Caco-2 (cell line): ENCODE results near the gene INPP4B. TPM values are rescaled to one million over a fixed set of nuclear protein-coding genes. Genes with fewer than 3 reads are reported as not detected.

Source experiments
- BruUV-seq: library from RNA; stranded (reverse); fragments of 400-500 nt; replicated peaks from 2 replicates; lab custom pipeline; 2021; lab: Mats Ljungman, UMichigan
- CTCF ChIA-PET: fragments of 300-600 bp; sonication (Branson Sonifier 250); formaldehyde crosslinking; loops from one replicate; lab custom pipeline; 2022; ENCODE audit warnings: antibody characterized with exemption; lab: Charles Lee
- POLR2A ChIA-PET: fragments of 300-600 bp; sonication (Branson Sonifier 250); formaldehyde crosslinking; loops from one replicate; lab custom pipeline; 2022; ENCODE audit warnings: antibody characterized with exemption; lab: Charles Lee
- DNase-seq, 2 experiments: peaks; one replicate each; pipeline versions ENCODE4 v3.0.0 to v3.0.0-alpha.2; 2020 to 2022
- H3K27me3 ChIP-seq: replicated peaks from 2 replicates; pipeline ENCODE4 v1.6.0; 2011; ENCODE audit warnings: low read length; ENCODE audit not compliant: control insufficient read depth, insufficient read depth
- H3K36me3 ChIP-seq: 2 replicates; pipeline ENCODE4 v1.5.1; 2011; ENCODE audit warnings: low read length; ENCODE audit not compliant: control insufficient read depth, insufficient read depth
- H3K4me1 ChIP-seq: fragments of 250-450 bp; sonication (Bioruptor Pico); 2 replicates; pipeline ENCODE4 v1.5.1; 2020; ENCODE audit warnings: mild to moderate bottlenecking
- H3K4me3 ChIP-seq: 2 replicates; pipeline ENCODE4 v1.5.1; 2011; ENCODE audit warnings: low read depth, mild to moderate bottlenecking, control low read depth, low read length
- H3K9me3 ChIP-seq: fragments of 250-450 bp; sonication (Bioruptor Pico); 2 replicates; pipeline ENCODE4 v1.5.1; 2020; ENCODE audit warnings: mild to moderate bottlenecking, moderate library complexity
- H3K27ac Mint-ChIP-seq: one replicate; pipeline ENCODE4 v1.8.0; 2022; ENCODE audit warnings: mixed read lengths; ENCODE audit not compliant: unreplicated experiment
- H3K27me3 Mint-ChIP-seq: one replicate; pipeline ENCODE4 v1.8.0; 2022; ENCODE audit warnings: mixed read lengths; ENCODE audit not compliant: insufficient read depth, unreplicated experiment
- H3K36me3 Mint-ChIP-seq: one replicate; pipeline ENCODE4 v1.8.0; 2022; ENCODE audit warnings: mild to moderate bottlenecking, mixed read lengths; ENCODE audit not compliant: insufficient read depth, unreplicated experiment
- H3K4me1 Mint-ChIP-seq: one replicate; pipeline ENCODE4 v1.8.0; 2022; ENCODE audit warnings: low read depth, mixed read lengths; ENCODE audit not compliant: unreplicated experiment
- H3K4me3 Mint-ChIP-seq: one replicate; pipeline ENCODE4 v1.8.0; 2022; ENCODE audit warnings: mild to moderate bottlenecking, moderate library complexity, mixed read lengths; ENCODE audit not compliant: unreplicated experiment
- H3K9me3 Mint-ChIP-seq: one replicate; pipeline ENCODE4 v1.8.0; 2022; ENCODE audit warnings: mixed read lengths; ENCODE audit not compliant: unreplicated experiment
- intact Hi-C: fragments of 100-400 bp; cut with micrococcal nuclease; formaldehyde crosslinking; loops from one replicate; pipeline ENCODE4 v1.10.0; 2022; ENCODE audit not compliant: unreplicated experiment
- total RNA-seq: library from RNA; stranded (reverse); gene quantifications from 2 replicates; pipeline ENCODE4 v1.2.3, GENCODE V29; 2022
- TF ChIP-seq, protein P1 (sequence below), 2 experiments: fragments of 200-600 bp in 1 of 2; IDR thresholded peaks; 1 replicate in 1 of 2; 2 replicates in 1 of 2; pipeline versions ENCODE4 v1.5.1 to v1.8.0; 2011 to 2022; ENCODE audit warnings: antibody characterized with exemption in 1 of 2, control low read depth in 1 of 2, inconsistent platforms in 1 of 2, low read depth in 1 of 2, low read length in 1 of 2, mild to moderate bottlenecking in 1 of 2, moderate library complexity in 1 of 2; ENCODE audit not compliant: insufficient read depth in 1 of 2, severe bottlenecking in 1 of 2, unreplicated experiment in 1 of 2

The INPP4B gene
- total RNA-seq, 1 experiment from 2014 or later = 10.3 TPM

DNA sequence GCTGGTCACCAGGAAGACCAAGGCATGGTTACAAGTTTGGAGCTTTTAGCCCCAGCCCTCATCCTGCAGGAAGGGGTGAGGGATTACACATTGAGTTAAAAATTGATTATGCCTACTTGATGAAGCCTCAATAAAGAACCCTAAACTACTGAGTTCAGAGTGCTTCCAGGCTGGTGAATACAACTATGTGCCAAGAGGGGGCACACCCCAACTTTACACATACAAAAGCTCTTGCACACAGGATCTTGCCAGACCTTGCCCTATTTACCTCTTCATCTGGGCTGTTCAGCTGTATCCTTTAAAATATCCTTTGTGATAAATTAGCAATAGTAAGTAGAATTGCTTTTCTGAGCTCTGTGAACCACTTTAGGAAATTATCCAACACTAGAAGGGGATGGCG lies 489.3 kb downstream of the INPP4B start:
- H3K36me3 ChIP-seq = no peaks in the 10 kb centered on the region
- no peak for DNase-seq
- H3K4me1 Mint-ChIP-seq = peaks cover 17% of the 10 kb centered on the region
- no peak overlapping the region for H3K4me3 ChIP-seq
- peak overlapping the region; percentile 47 for H3K27ac Mint-ChIP-seq
- H3K4me1 ChIP-seq = peaks cover 55% of the 10 kb centered on the region
- ChIA-PET POLR2A (no interaction called here), CTCF (no interaction called here)
- intact Hi-C loops = loop anchor here (10.0 kb wide), 1 partner anchor 148 kb away; no protein-coding TSS in a partner anchor
- no peak overlapping the region for H3K4me3 Mint-ChIP-seq
- no peaks in the 10 kb centered on the region for H3K36me3 Mint-ChIP-seq
- TF ChIP-seq, protein P1, sequence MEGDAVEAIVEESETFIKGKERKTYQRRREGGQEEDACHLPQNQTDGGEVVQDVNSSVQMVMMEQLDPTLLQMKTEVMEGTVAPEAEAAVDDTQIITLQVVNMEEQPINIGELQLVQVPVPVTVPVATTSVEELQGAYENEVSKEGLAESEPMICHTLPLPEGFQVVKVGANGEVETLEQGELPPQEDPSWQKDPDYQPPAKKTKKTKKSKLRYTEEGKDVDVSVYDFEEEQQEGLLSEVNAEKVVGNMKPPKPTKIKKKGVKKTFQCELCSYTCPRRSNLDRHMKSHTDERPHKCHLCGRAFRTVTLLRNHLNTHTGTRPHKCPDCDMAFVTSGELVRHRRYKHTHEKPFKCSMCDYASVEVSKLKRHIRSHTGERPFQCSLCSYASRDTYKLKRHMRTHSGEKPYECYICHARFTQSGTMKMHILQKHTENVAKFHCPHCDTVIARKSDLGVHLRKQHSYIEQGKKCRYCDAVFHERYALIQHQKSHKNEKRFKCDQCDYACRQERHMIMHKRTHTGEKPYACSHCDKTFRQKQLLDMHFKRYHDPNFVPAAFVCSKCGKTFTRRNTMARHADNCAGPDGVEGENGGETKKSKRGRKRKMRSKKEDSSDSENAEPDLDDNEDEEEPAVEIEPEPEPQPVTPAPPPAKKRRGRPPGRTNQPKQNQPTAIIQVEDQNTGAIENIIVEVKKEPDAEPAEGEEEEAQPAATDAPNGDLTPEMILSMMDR (IDR thresholded peaks at IDR 0.05; ENCODE audit: insufficient read depth in 1 of 2, low read depth in 1 of 2, low read length in 1 of 2, severe bottlenecking in 1 of 2, unreplicated experiment in 1 of 2) = no peak
- no peaks in the 10 kb centered on the region for H3K27me3 ChIP-seq
- H3K9me3 Mint-ChIP-seq = peaks cover 13% of the 10 kb centered on the region
- no peaks in the 10 kb centered on the region for H3K27me3 Mint-ChIP-seq
- BruUV-seq = no TSS peak
- H3K9me3 ChIP-seq = no peaks in the 10 kb centered on the region

DNA sequence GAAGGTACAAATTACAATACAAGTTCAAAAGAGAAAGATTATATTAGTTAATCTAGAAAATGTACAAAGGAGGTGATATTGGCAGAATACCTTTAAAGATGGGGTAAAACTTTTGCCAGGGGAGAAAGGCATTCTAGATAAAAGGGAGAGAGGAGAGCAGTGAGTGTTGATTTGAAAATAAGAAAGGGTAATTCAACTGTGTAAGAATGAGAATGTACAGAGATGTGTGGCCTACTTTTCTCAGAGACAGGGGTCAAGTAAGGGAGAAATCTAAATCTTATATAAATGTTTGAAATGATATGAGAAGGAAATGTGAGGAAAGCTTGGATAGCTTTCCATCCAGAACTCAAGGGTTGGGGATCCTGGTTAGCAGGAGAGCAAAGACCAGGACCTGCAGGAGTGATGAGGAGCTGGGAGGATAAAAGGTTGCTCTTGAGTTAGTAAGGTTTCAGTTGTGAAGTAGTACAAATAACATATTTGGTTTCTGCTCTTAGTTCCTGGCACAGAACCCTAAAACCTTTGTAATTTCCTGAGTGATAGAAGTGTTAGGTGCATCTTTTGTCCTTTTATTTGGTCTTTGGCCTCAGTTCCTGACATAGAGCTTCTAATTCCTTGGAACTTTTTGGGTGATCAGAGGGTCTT lies 489.9 kb downstream of the INPP4B start:
- CTCF ChIA-PET = interaction anchor here (1.4 kb wide), 1 partner anchor 364 kb away, joined by 4 read pairs; no protein-coding TSS in a partner anchor
- Mint-ChIP-seq H3K9me3 (peaks cover 8% of the 10 kb centered on the region), H3K27me3 (no peaks in the 10 kb centered on the region), H3K4me3 (no peak overlapping the region), H3K4me1 (peaks cover 17% of the 10 kb centered on the region), H3K36me3 (no peaks in the 10 kb centered on the region), H3K27ac (peak overlapping the region; percentile 47)
- Histone ChIP-seq H3K9me3 (no peaks in the 10 kb centered on the region), H3K4me1 (peaks cover 57% of the 10 kb centered on the region), H3K4me3 (no peak overlapping the region), H3K36me3 (no peaks in the 10 kb centered on the region), H3K27me3 (no peaks in the 10 kb centered on the region)
- no peak for DNase-seq
- BruUV-seq = no TSS peak
- POLR2A ChIA-PET = no interaction called here
- TF ChIP-seq, protein P1 (IDR thresholded peaks at IDR 0.05; ENCODE audit: insufficient read depth in 1 of 2, low read depth in 1 of 2, low read length in 1 of 2, severe bottlenecking in 1 of 2, unreplicated experiment in 1 of 2) = no peak
- intact Hi-C loops = loop anchor here (10.0 kb wide), 1 partner anchor 149 kb away; no protein-coding TSS in a partner anchor

DNA sequence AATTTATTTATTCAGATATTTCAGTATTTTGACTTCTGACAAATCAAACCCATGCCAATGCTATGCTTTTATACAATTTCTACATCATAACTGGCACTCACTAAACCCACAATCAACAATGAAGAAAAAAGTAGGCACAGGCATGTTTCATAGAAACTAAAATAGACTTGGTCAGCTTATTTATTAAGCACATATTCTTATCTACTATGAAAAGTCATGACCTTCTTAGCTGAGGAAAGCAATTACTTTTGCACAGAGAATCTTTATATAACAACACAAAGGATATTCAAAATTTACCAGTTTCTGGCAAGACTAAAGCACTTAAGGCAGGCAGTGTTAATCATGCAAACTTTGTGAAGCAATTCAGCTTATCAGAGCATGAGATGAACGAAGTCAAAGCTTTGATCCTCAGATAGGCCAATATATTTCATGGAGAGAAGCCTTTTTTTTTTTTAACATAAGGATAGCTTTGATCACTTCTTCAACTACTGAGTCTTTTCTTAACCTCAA lies 490.6 kb downstream of the INPP4B start:
- H3K27me3 ChIP-seq = no peaks in the 10 kb centered on the region
- TF ChIP-seq, protein P1 (IDR thresholded peaks at IDR 0.05; ENCODE audit: insufficient read depth in 1 of 2, low read depth in 1 of 2, low read length in 1 of 2, severe bottlenecking in 1 of 2, unreplicated experiment in 1 of 2) = no peak
- Mint-ChIP-seq H3K4me1 (peaks cover 17% of the 10 kb centered on the region), H3K9me3 (peaks cover 8% of the 10 kb centered on the region), H3K36me3 (no peaks in the 10 kb centered on the region), H3K27ac (no peak overlapping the region), H3K4me3 (no peak overlapping the region), H3K27me3 (no peaks in the 10 kb centered on the region)
- ChIA-PET POLR2A (no interaction called here), CTCF (interaction anchor here (1.4 kb wide), 1 partner anchor 365 kb away, joined by 4 read pairs; no protein-coding TSS in a partner anchor)
- DNase-seq = no peak
- BruUV-seq = no TSS peak
- no peak overlapping the region for H3K4me3 ChIP-seq
- no peaks in the 10 kb centered on the region for H3K9me3 ChIP-seq
- no peaks in the 10 kb centered on the region for H3K36me3 ChIP-seq
- intact Hi-C loops = loop anchor here (1.0 to 10.0 kb wide), 2 partner anchors 8 to 149 kb away; no protein-coding TSS in a partner anchor
- H3K4me1 ChIP-seq = peaks cover 65% of the 10 kb centered on the region
